MCF 10A (cell line): ENCODE results near the gene GALK1. TPM values are rescaled to one million over a fixed set of nuclear protein-coding genes. Genes with fewer than 3 reads are reported as not detected.

Source experiments
- BruUV-seq: library from RNA; stranded (reverse); fragments of 400-500 nt; replicated peaks from 2 replicates; lab custom pipeline; 2021; lab: Mats Ljungman, UMichigan
- CTCF ChIA-PET: fragments of 300-600 bp; sonication (Branson Sonifier 250); formaldehyde crosslinking; extraction: SDS; loops from one replicate; lab custom pipeline; 2021; ENCODE audit warnings: antibody characterized with exemption, inconsistent platforms; lab: Yijun Ruan, JAX
- POLR2A ChIA-PET: fragments of 300-600, 350-650 bp; sonication (Branson Sonifier 250); formaldehyde crosslinking; extraction: SDS; loops from one replicate; lab custom pipeline; 2020; ENCODE audit warnings: antibody characterized with exemption, inconsistent platforms; lab: Yijun Ruan, JAX
- DNase-seq: peaks from one replicate; pipeline ENCODE4 v3.0.0-alpha.2; 2018; ENCODE audit not compliant: unreplicated experiment
- H3K27ac Mint-ChIP-seq: one replicate; pipeline ENCODE4 v1.8.0; 2022; ENCODE audit warnings: mild to moderate bottlenecking, low read depth, mixed read lengths; ENCODE audit not compliant: unreplicated experiment
- H3K27me3 Mint-ChIP-seq: one replicate; pipeline ENCODE4 v1.8.0; 2022; ENCODE audit warnings: mixed read lengths; ENCODE audit not compliant: insufficient read depth, unreplicated experiment
- H3K36me3 Mint-ChIP-seq: one replicate; pipeline ENCODE4 v1.8.0; 2022; ENCODE audit warnings: mild to moderate bottlenecking, moderate library complexity, mixed read lengths; ENCODE audit not compliant: insufficient read depth, unreplicated experiment
- H3K4me1 Mint-ChIP-seq: one replicate; pipeline ENCODE4 v1.8.0; 2022; ENCODE audit warnings: mixed read lengths; ENCODE audit not compliant: insufficient read depth, unreplicated experiment
- H3K4me3 Mint-ChIP-seq: one replicate; pipeline ENCODE4 v1.8.0; 2022; ENCODE audit warnings: mild to moderate bottlenecking, moderate library complexity, mixed read lengths; ENCODE audit not compliant: unreplicated experiment
- H3K9me3 Mint-ChIP-seq: one replicate; pipeline ENCODE4 v1.8.0; 2022; ENCODE audit warnings: mixed read lengths; ENCODE audit not compliant: unreplicated experiment
- intact Hi-C: fragments of 100-400 bp; cut with micrococcal nuclease; formaldehyde crosslinking; loops from 2 replicates; pipeline ENCODE4 v1.14.1; 2022
- total RNA-seq: library from RNA; stranded (reverse); gene quantifications from 2 replicates; pipeline ENCODE4 v1.2.3, GENCODE V29; 2022
- TF ChIP-seq, protein P1 (sequence below): fragments of 200-600 bp; IDR thresholded peaks from one replicate; pipeline ENCODE4 v1.8.0; 2022; ENCODE audit warnings: antibody characterized with exemption, mild to moderate bottlenecking; ENCODE audit not compliant: unreplicated experiment

GALK1 gene
- total RNA-seq, 1 experiment from 2014 or later = 8.7 TPM

DNA sequence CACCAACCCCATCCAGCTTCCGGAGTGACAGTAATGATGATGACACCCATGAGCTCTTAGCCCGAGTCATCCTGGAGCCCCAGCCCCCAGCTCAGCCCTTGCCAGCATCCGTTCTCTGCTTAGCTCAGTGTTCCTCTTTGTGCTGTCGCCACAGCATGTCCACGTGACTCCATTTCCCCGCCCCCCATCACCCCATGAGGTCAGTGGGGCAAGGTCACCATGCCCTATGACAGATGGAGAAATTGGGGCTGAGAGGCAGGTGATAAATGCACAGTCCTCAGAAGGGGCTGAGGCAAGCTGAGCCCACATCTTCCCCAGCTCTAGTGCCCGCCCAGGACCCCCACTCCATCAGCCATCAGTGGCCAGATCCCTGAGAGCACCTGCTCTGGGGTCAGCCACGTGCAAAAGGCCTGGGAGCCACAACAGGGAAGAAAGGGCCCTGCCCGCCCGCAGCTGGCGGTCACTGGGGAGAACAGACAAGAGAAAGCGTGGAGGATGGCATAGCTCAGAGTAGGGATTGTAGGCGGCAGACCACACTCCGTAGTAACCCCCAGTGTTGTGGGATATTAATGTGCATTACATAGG is 26.7 kb downstream of the GALK1 start:
- Mint-ChIP-seq H3K9me3 (no peaks in the 10 kb centered on the region), H3K27me3 (no peaks in the 10 kb centered on the region), H3K4me3 (no peak overlapping the region), H3K4me1 (peaks cover 4% of the 10 kb centered on the region), H3K36me3 (peaks cover 94% of the 10 kb centered on the region), H3K27ac (no peak overlapping the region)
- TF ChIP-seq, protein P1, sequence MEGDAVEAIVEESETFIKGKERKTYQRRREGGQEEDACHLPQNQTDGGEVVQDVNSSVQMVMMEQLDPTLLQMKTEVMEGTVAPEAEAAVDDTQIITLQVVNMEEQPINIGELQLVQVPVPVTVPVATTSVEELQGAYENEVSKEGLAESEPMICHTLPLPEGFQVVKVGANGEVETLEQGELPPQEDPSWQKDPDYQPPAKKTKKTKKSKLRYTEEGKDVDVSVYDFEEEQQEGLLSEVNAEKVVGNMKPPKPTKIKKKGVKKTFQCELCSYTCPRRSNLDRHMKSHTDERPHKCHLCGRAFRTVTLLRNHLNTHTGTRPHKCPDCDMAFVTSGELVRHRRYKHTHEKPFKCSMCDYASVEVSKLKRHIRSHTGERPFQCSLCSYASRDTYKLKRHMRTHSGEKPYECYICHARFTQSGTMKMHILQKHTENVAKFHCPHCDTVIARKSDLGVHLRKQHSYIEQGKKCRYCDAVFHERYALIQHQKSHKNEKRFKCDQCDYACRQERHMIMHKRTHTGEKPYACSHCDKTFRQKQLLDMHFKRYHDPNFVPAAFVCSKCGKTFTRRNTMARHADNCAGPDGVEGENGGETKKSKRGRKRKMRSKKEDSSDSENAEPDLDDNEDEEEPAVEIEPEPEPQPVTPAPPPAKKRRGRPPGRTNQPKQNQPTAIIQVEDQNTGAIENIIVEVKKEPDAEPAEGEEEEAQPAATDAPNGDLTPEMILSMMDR = no peak
- POLR2A ChIA-PET = interaction anchor here (0.6 to 28.4 kb wide), 10 partner anchors 9 to 115 kb away, joined by 3 to 748 read pairs (median 4); no protein-coding TSS in a partner anchor
- DNase-seq = no peak
- intact Hi-C loops = no loop called here
- no TSS peak for BruUV-seq
- CTCF ChIA-PET = interaction anchor here (0.6 to 2.2 kb wide), 6 partner anchors 10 to 63 kb away, joined by 3 to 12 read pairs (median 6); no protein-coding TSS in a partner anchor

DNA sequence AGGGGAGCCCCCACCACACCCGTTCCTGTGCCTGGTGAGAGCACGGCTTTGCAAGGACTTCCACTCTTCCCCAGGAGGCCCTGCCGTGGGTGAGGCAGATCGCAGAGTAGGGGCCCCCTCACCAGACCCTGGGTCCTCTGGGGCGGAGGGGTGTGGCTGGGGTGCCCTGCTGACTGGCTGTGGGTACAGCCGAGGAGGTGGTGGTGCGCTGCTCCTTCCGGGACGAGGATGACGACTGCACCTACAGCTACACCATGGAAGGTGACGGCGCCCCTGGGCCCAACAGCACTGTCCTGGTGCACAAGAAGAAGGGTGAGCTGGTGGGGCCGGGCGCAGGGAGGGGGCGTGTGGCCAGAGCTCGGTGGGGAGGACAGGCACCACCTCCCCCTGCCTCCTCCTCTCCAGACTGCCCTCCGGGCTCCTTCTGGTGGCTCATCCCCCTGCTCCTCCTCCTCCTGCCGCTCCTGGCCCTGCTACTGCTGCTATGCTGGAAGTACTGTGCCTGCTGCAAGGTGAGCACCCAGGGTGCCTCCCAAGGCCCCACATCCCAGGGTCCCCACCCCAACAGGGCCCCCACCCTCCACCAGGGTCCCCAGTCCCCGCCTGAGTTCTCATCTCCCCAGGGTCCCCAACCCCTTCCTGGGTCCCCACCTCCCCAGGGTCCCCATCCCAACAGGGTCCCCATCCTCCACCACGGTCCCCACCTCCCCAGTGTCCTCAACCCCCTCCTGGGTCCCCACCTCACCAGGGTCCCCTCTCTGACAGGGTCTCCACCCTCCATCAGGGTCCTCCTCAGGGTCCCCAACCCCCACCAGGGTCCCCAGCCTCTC is 27.6 kb downstream of the GALK1 start:
- TF ChIP-seq, protein P1 = no peak
- no peaks in the 10 kb centered on the region for H3K27me3 Mint-ChIP-seq
- no peak overlapping the region for H3K4me3 Mint-ChIP-seq
- ChIA-PET POLR2A (interaction anchor here (0.6 to 28.4 kb wide), 7 partner anchors 11 to 116 kb away, joined by 3 to 748 read pairs (median 4); no protein-coding TSS in a partner anchor), CTCF (interaction anchor here (0.6 to 2.2 kb wide), 7 partner anchors 9 to 58 kb away, joined by 3 to 12 read pairs (median 6); no protein-coding TSS in a partner anchor)
- peaks cover 94% of the 10 kb centered on the region for H3K36me3 Mint-ChIP-seq
- no TSS peak for BruUV-seq
- H3K27ac Mint-ChIP-seq = no peak overlapping the region
- no peaks in the 10 kb centered on the region for H3K4me1 Mint-ChIP-seq
- intact Hi-C loops = no loop called here
- no peak for DNase-seq
- no peaks in the 10 kb centered on the region for H3K9me3 Mint-ChIP-seq

DNA sequence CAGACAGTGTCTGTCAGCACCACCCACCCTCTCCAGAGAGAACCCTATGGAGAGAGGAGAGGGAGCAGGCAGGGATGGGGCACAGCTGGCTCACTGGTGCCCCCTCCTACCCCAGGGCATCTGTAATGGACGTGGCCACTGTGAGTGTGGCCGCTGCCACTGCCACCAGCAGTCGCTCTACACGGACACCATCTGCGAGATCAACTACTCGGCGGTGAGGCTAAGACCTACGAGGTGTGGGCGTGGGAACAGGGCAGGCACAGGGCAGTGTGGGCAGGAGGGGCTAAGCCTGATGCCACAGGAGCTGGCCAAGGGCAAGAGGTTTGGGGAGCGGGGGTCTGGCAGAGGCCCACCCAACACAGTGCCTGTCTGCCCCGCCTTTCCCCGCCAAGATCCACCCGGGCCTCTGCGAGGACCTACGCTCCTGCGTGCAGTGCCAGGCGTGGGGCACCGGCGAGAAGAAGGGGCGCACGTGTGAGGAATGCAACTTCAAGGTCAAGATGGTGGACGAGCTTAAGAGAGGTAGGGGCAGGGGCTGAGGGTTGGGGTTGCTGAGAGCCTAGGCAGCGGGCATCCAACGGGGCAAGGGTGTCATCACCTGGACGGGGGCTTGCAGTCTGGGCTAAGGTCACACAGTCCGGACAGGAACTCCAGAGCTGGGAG is 28.7 kb downstream of the GALK1 start:
- peaks cover 94% of the 10 kb centered on the region for H3K36me3 Mint-ChIP-seq
- intact Hi-C loops = no loop called here
- TF ChIP-seq, protein P1 = no peak
- H3K27me3 Mint-ChIP-seq = no peaks in the 10 kb centered on the region
- BruUV-seq = no TSS peak
- H3K27ac Mint-ChIP-seq = no peak overlapping the region
- no peak for DNase-seq
- ChIA-PET POLR2A (interaction anchor here (4.4 to 28.4 kb wide), 2 partner anchors 13 to 53 kb away, joined by 18 to 748 read pairs; no protein-coding TSS in a partner anchor), CTCF (interaction anchor here (0.6 to 0.9 kb wide), 2 partner anchors 10 to 56 kb away, joined by 3 read pairs; no protein-coding TSS in a partner anchor)
- H3K4me3 Mint-ChIP-seq = no peak overlapping the region
- no peaks in the 10 kb centered on the region for H3K9me3 Mint-ChIP-seq
- H3K4me1 Mint-ChIP-seq = no peaks in the 10 kb centered on the region
